H1 (cell line): Measurements from ENCODE around the gene IPO13. TPM values are rescaled to one million over a fixed set of nuclear protein-coding genes. Genes with fewer than 3 reads are reported as not detected.

Source experiments
- CTCF ChIA-PET: fragments of 300-600 bp; sonication (Branson Sonifier 250); formaldehyde crosslinking; loops from one replicate; lab custom pipeline; 2021; ENCODE audit not compliant: partially characterized antibody; lab: Charles Lee
- POLR2A ChIA-PET: fragments of 300-600 bp; sonication (Branson Sonifier 250); formaldehyde crosslinking; loops from one replicate; lab custom pipeline; 2021; ENCODE audit warnings: inconsistent platforms; ENCODE audit not compliant: partially characterized antibody; lab: Charles Lee
- DNase-seq, 2 experiments: peaks; one replicate each; pipeline versions ENCODE4 v3.0.0 to v3.0.0-alpha.2; 2010 to 2022; ENCODE audit warnings: low spot score in 2 of 2, low read depth in 1 of 2, mixed read lengths in 1 of 2
- FAIRE-seq: peaks from 2 replicates; lab custom pipeline; 2011; peaks lifted over from hg19 to GRCh38; lab: Jason Lieb, UNC
- H2AFZ ChIP-seq: 2 replicates; pipeline ENCODE4 v1.8.1; 2012; ENCODE audit warnings: low read length, inconsistent platforms
- H2AK5ac ChIP-seq: 2 replicates; pipeline ENCODE4 v1.6.1; 2013; ENCODE audit warnings: low read depth, low read length
- H2BK120ac ChIP-seq: replicated peaks from 2 replicates; pipeline ENCODE3; 2013; ENCODE audit warnings: low read depth, low read length, inconsistent platforms
- H2BK12ac ChIP-seq: 2 replicates; pipeline ENCODE4 v1.6.1; 2013; ENCODE audit warnings: low read depth, low read length
- H2BK15ac ChIP-seq: 2 replicates; pipeline ENCODE4 v1.6.1; 2013; ENCODE audit warnings: low read length
- H2BK20ac ChIP-seq: 2 replicates; pipeline ENCODE4 v1.6.1; 2013; ENCODE audit warnings: low read length
- H2BK5ac ChIP-seq: 2 replicates; pipeline ENCODE4 v1.6.1; 2013; ENCODE audit warnings: low read depth, low read length
- H3K14ac ChIP-seq: 2 replicates; pipeline ENCODE4 v1.6.1; 2013; ENCODE audit warnings: inconsistent platforms; ENCODE audit not compliant: insufficient read length
- H3K18ac ChIP-seq: 2 replicates; pipeline ENCODE4 v1.6.1; 2013; ENCODE audit warnings: low read length; ENCODE audit errors: extremely low read depth
- H3K23ac ChIP-seq: 2 replicates; pipeline ENCODE4 v1.6.1; 2013; ENCODE audit warnings: inconsistent platforms; ENCODE audit not compliant: insufficient read length
- H3K23me2 ChIP-seq: 2 replicates; pipeline ENCODE4 v1.6.1; 2013; ENCODE audit warnings: low read depth, low read length
- H3K27ac ChIP-seq: 2 replicates; pipeline ENCODE4 v1.6.1; 2011; ENCODE audit warnings: low read depth, low read length, inconsistent platforms
- H3K27me3 ChIP-seq, 4 experiments: replicated peaks in 1 of 4; 1 replicate in 1 of 4; 2 replicates in 3 of 4; pipeline versions ENCODE4 v1.6.1 to v1.8.1; 2011 to 2013; ENCODE audit warnings: low read length in 3 of 4, mild to moderate bottlenecking in 3 of 4, inconsistent platforms in 2 of 4, mixed read lengths in 2 of 4, moderate library complexity in 1 of 4; ENCODE audit not compliant: control insufficient read depth in 3 of 4, insufficient read depth in 3 of 4; ENCODE audit errors: extremely low read depth in 1 of 4
- H3K36me3 ChIP-seq, 4 experiments: 2 replicates each; pipeline versions ENCODE4 v1.6.1 to v1.8.1; 2011 to 2013; ENCODE audit warnings: mild to moderate bottlenecking in 4 of 4, low read length in 3 of 4, moderate library complexity in 2 of 4, control low read depth in 1 of 4, inconsistent platforms in 1 of 4; ENCODE audit not compliant: insufficient read depth in 4 of 4, control insufficient read depth in 2 of 4
- H3K4ac ChIP-seq: replicated peaks from 2 replicates; pipeline ENCODE3; 2013; ENCODE audit warnings: low read length, low read depth, mixed read lengths, inconsistent platforms; ENCODE audit not compliant: insufficient read length
- H3K4me1 ChIP-seq, 4 experiments: replicated peaks in 1 of 4; 1 replicate in 1 of 4; 2 replicates in 3 of 4; pipeline versions ENCODE4 v1.6.1 to v1.8.1; 2011 to 2013; ENCODE audit warnings: low read length in 3 of 4, inconsistent platforms in 2 of 4, mixed read lengths in 1 of 4; ENCODE audit not compliant: insufficient read depth in 4 of 4, control insufficient read depth in 3 of 4
- H3K4me2 ChIP-seq, 2 experiments: 2 replicates each; pipeline versions ENCODE4 v1.6.1 to v1.8.1; 2011 to 2013; ENCODE audit warnings: low read depth in 2 of 2, low read length in 2 of 2, control low read depth in 1 of 2, inconsistent platforms in 1 of 2, mild to moderate bottlenecking in 1 of 2; ENCODE audit not compliant: insufficient read depth in 1 of 2
- H3K4me3 ChIP-seq, 4 experiments: fragments of 200-600, 300-600 bp in 1 of 4; sonication (generic), shearing (Covaris generic), sonication (Bioruptor Twin) in 1 of 4; 2 replicates each; pipeline versions ENCODE4 v1.5.1 to v1.8.1; 2011 to 2016; ENCODE audit warnings: low read length in 4 of 4, low read depth in 3 of 4, control low read depth in 2 of 4, inconsistent platforms in 2 of 4, mild to moderate bottlenecking in 2 of 4, mixed read lengths in 1 of 4, moderate library complexity in 1 of 4; ENCODE audit not compliant: insufficient read depth in 2 of 4; ENCODE audit errors: extremely low read depth in 1 of 4
- H3K56ac ChIP-seq: replicated peaks from 2 replicates; pipeline ENCODE3; 2013; ENCODE audit warnings: low read depth, mild to moderate bottlenecking, mixed read lengths, low read length, inconsistent platforms; ENCODE audit not compliant: insufficient read length
- H3K79me1 ChIP-seq: 2 replicates; pipeline ENCODE4 v1.6.1; 2013; ENCODE audit warnings: low read depth, low read length, control low read depth
- H3K79me2 ChIP-seq, 2 experiments: 2 replicates each; pipeline versions ENCODE4 v1.6.1 to v1.8.1; 2012 to 2013; ENCODE audit warnings: low read length in 2 of 2, mild to moderate bottlenecking in 2 of 2, inconsistent platforms in 1 of 2; ENCODE audit not compliant: insufficient read depth in 2 of 2, control insufficient read depth in 1 of 2
- H3K9ac ChIP-seq, 4 experiments: replicated peaks in 1 of 4; 1 replicate in 1 of 4; 2 replicates in 3 of 4; pipeline versions ENCODE4 v1.6.1 to v1.8.1; 2011 to 2013; ENCODE audit warnings: low read depth in 3 of 4, low read length in 3 of 4, control low read depth in 2 of 4, mild to moderate bottlenecking in 2 of 4, moderate library complexity in 2 of 4, inconsistent platforms in 1 of 4; ENCODE audit errors: extremely low read depth in 1 of 4
- H3K9me3 ChIP-seq, 2 experiments: 2 replicates each; pipeline versions ENCODE4 v1.6.1 to v1.8.1; 2012 to 2013; ENCODE audit warnings: mild to moderate bottlenecking in 2 of 2, moderate library complexity in 2 of 2, control low read depth in 1 of 2, inconsistent platforms in 1 of 2, low read depth in 1 of 2, low read length in 1 of 2, mixed read lengths in 1 of 2; ENCODE audit not compliant: insufficient read depth in 2 of 2
- H4K20me1 ChIP-seq, 2 experiments: replicated peaks in 1 of 2; 2 replicates each; pipeline versions ENCODE3 to v1.8.1; 2011 to 2013; ENCODE audit warnings: inconsistent platforms in 2 of 2, low read length in 2 of 2, mild to moderate bottlenecking in 1 of 2; ENCODE audit not compliant: insufficient read depth in 2 of 2, control insufficient read depth in 1 of 2
- H4K5ac ChIP-seq: 2 replicates; pipeline ENCODE4 v1.6.1; 2013; ENCODE audit warnings: low read length, low read depth, mixed read lengths, inconsistent platforms; ENCODE audit not compliant: insufficient read length
- H4K8ac ChIP-seq: 2 replicates; pipeline ENCODE4 v1.8.0; 2013; ENCODE audit warnings: mild to moderate bottlenecking, moderate library complexity, low read length, inconsistent platforms; ENCODE audit not compliant: insufficient read depth; ENCODE audit errors: extremely low read depth
- H4K91ac ChIP-seq: replicated peaks from 2 replicates; pipeline ENCODE3; 2013; ENCODE audit warnings: low read length, mixed read lengths, inconsistent platforms; ENCODE audit not compliant: insufficient read length
- BACH1 ChIP-seq: IDR thresholded peaks from 2 replicates; pipeline ENCODE4 v1.6.1; 2012; ENCODE audit warnings: low read length, improper control_type of control experiment
- BCL11A ChIP-seq, 2 experiments: IDR thresholded peaks; one replicate each; pipeline ENCODE4 v1.6.1; 2011; ENCODE audit warnings: low read depth in 2 of 2, low read length in 2 of 2, mild to moderate bottlenecking in 2 of 2
- CBX5 ChIP-seq: fragments of 300-800, 300-1000 bp; sonication (generic); IDR thresholded peaks from 2 replicates; pipeline ENCODE4 v1.7.1; 2016; ENCODE audit warnings: antibody characterized with exemption, low read length, low read depth
- CEBPB ChIP-seq: IDR thresholded peaks from 2 replicates; pipeline ENCODE4 v1.6.1; 2012; ENCODE audit warnings: low read depth, low read length
- CTBP2 ChIP-seq: IDR thresholded peaks from 2 replicates; pipeline ENCODE4 v1.7.0; 2011; ENCODE audit warnings: borderline replicate concordance, mild to moderate bottlenecking, moderate library complexity, mixed read lengths, low read length; ENCODE audit not compliant: insufficient read depth, insufficient read length
- NRF1 ChIP-seq: IDR thresholded peaks from 2 replicates; pipeline ENCODE4 v1.6.1; 2011; ENCODE audit warnings: mild to moderate bottlenecking, low read depth, low read length, improper control_type of control experiment
- RAD21 ChIP-seq, 2 experiments: IDR thresholded peaks in 1 of 2; conservative IDR thresholded peaks in 1 of 2; 2 replicates each; pipeline ENCODE4 v1.6.1; 2011; ENCODE audit warnings: low read depth in 2 of 2, low read length in 2 of 2, improper control_type of control experiment in 1 of 2, inconsistent platforms in 1 of 2, mild to moderate bottlenecking in 1 of 2, moderate library complexity in 1 of 2
- RFX5 ChIP-seq: IDR thresholded peaks from 2 replicates; pipeline ENCODE4 v1.6.1; 2011; ENCODE audit warnings: low read depth, low read length, improper control_type of control experiment, borderline replicate concordance
- RXRA ChIP-seq: IDR thresholded peaks from 2 replicates; pipeline ENCODE4 v1.6.1; 2011; ENCODE audit warnings: low read depth, mild to moderate bottlenecking, low read length, moderate library complexity; ENCODE audit not compliant: insufficient read depth
- SIN3A ChIP-seq, 2 experiments: IDR thresholded peaks in 1 of 2; conservative IDR thresholded peaks in 1 of 2; 2 replicates each; pipeline ENCODE4 v1.6.1; 2011 to 2012; ENCODE audit warnings: low read length in 2 of 2, improper control_type of control experiment in 1 of 2, low read depth in 1 of 2, mild to moderate bottlenecking in 1 of 2
- SRF ChIP-seq: IDR thresholded peaks from 2 replicates; pipeline ENCODE4 v1.6.1; 2011; ENCODE audit warnings: mild to moderate bottlenecking, low read depth, low read length, moderate library complexity
- YY1 ChIP-seq: IDR thresholded peaks from 2 replicates; pipeline ENCODE4 v1.6.1; 2011; ENCODE audit warnings: low read depth, mild to moderate bottlenecking, low read length
- WGBS, 2 experiments: shearing (Covaris generic) in 1 of 2; methylation state at CpG; one replicate each; pipeline versions ENCODE4 v1.1.6 to v1.1.7; 2013 to 2015; ENCODE audit warnings: low lambda C conversion rate in 2 of 2, mixed read lengths in 2 of 2, inconsistent platforms in 1 of 2, low coverage in 1 of 2, missing lambda C conversion rate in 1 of 2; ENCODE audit not compliant: insufficient replicate concordance in 2 of 2, insufficient coverage in 1 of 2, insufficient read length in 1 of 2; ENCODE audit errors: extremely low coverage in 1 of 2, missing lambda C conversion rate in 1 of 2; 5-methylcytosine and 5-hydroxymethylcytosine counted together
- polyA plus RNA-seq, 7 experiments: library from polyadenylated mRNA; depleted of rRNA in 3 of 7; stranded (reverse) in 5 of 7; unstranded in 2 of 7; fragments of >200 nt in 5 of 7; fragments of 200-250 nt in 2 of 7; gene quantifications; 1 replicate in 5 of 7; 2 replicates in 1 of 7; 4 replicates in 1 of 7; pipeline versions ENCODE4 v1.2.1 to v1.2.3, GENCODE V29; 2011 to 2013; ENCODE audit warnings: missing spikeins in 2 of 7, mixed read lengths in 2 of 7
- total RNA-seq: library from RNA; stranded (reverse); fragmentation: NEBNext Ultra II Directional; extraction: Animal tissue kit (Norgen Biotek cat#: 25700); gene quantifications from 2 replicates; pipeline ENCODE4 v1.2.1, GENCODE V29; 2021
- TF ChIP-seq, protein P1 (sequence below): IDR thresholded peaks from 2 replicates; pipeline ENCODE4 v1.6.1; 2012; ENCODE audit warnings: inconsistent platforms

IPO13 gene
- total and polyA plus RNA-seq, 2 of the 8 experiments (the other 6 are each of a cell fraction or from before 2014, with no cell fraction given): 23.0 to 27.0 TPM

DNA sequence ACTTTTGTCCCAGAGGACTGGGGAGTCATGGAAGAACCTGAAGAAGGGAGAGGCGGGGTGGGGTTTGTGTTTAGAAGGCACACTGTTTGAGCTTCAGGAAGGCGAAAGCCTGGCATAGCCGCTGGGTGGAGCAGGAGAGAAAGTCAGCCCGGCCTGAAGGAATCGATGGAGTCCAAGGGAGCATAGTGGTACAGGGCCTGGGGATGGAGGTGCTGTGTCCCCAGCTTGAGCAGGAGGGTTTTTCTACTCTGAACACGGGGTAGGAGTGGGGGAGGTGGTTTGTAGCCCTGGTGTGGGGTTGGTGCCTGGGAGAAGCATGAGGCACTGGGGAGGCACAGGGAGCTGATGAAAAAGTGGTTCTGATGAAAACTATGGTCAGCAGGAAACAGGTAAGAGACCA, 40.0 kb downstream of the IPO13 start:
- Histone ChIP-seq H3K4ac (no peak overlapping the region), H4K20me1 (peaks cover 0 to 17% of the 10 kb centered on the region in 2 experiments), H3K79me2 (no peaks in the 10 kb centered on the region), H3K27me3 (no peaks in the 10 kb centered on the region), H3K4me1 (peaks cover 0 to 5% (median 2%) of the 10 kb centered on the region in 4 experiments; a peak in 3 of 7 replicates), H2BK12ac (no peak overlapping the region), H3K14ac (no peak overlapping the region), H3K36me3 (peaks cover 0 to 18% (median 6%) of the 10 kb centered on the region in 4 experiments; a peak in 3 of 8 replicates), H4K5ac (no peak overlapping the region), H3K79me1 (peaks cover 8% of the 10 kb centered on the region), H2AFZ (no peak overlapping the region), H2BK20ac (no peak overlapping the region), H3K18ac (no peak overlapping the region), H4K91ac (no peak overlapping the region), H3K56ac (no peak overlapping the region), H2AK5ac (no peak overlapping the region), H4K8ac (no peak overlapping the region), H3K9me3 (no peaks in the 10 kb centered on the region), H3K23ac (no peak overlapping the region), H3K27ac (no peak overlapping the region), H2BK120ac (no peak overlapping the region), H3K4me3 (no peak overlapping the region), H3K4me2 (no peak overlapping the region), H2BK15ac (no peak overlapping the region), H2BK5ac (no peak overlapping the region), H3K9ac (no peak overlapping the region), H3K23me2 (peaks cover 6% of the 10 kb centered on the region; the same call in 1 of the 2 replicates)
- DNase-seq: no peak
- ChIA-PET CTCF (interaction anchor here (0.9 to 21.8 kb wide), 9 partner anchors 10 to 274 kb away, joined by 3 to 478 read pairs (median 5); partner anchors contain the start of gene ATP6V0B), POLR2A (interaction anchor here (0.7 to 13.6 kb wide), 6 partner anchors 9 to 77 kb away, joined by 3 to 189 read pairs (median 4); partner anchors contain the start of genes ATP6V0B, B4GALT2, DPH2 and IPO13)
- 84% methylated on average over 6 of the region's 6 CpGs; no CpG with 5 or more reads in 1 of the 2 experiments for WGBS, 2 experiments
- TF ChIP-seq BCL11A (IDR thresholded peaks at IDR 0.05; ENCODE audit: low read depth in 2 of 2, low read length in 2 of 2) (no peak), CBX5 (no peak), YY1 (no peak), RXRA (no peak), SIN3A (conservative IDR thresholded peaks at IDR 0.05 in 1 of 2, IDR thresholded peaks at IDR 0.05 in 1 of 2; ENCODE audit: low read depth in 1 of 2, low read length in 2 of 2) (no peak), CTBP2 (no peak), NRF1 (no peak), RFX5 (no peak), RAD21 (IDR thresholded peaks at IDR 0.05 in 1 of 2, conservative IDR thresholded peaks at IDR 0.05 in 1 of 2; ENCODE audit: low read depth in 2 of 2, low read length in 2 of 2) (no peak), BACH1 (no peak), SRF (no peak), CEBPB (no peak)
- TF ChIP-seq, protein P1, sequence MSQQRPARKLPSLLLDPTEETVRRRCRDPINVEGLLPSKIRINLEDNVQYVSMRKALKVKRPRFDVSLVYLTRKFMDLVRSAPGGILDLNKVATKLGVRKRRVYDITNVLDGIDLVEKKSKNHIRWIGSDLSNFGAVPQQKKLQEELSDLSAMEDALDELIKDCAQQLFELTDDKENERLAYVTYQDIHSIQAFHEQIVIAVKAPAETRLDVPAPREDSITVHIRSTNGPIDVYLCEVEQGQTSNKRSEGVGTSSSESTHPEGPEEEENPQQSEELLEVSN: no peak
- no peak for FAIRE-seq
